Panc1 (cell line): ENCODE measurements around the gene CHCHD6. TPM values are rescaled to one million over a fixed set of nuclear protein-coding genes. Genes with fewer than 3 reads are reported as not detected.

Experiments used
- ATAC-seq: fragments of 200-7000 bp; cut with Tn5 transposase; 2 replicates; pipeline ENCODE4 v1.9.1; 2020; ENCODE audit warnings: mild to moderate bottlenecking, moderate library complexity
- BruUV-seq: library from RNA; stranded (reverse); fragments of 400-500 nt; replicated peaks from 2 replicates; lab custom pipeline; 2021; lab: Mats Ljungman, UMichigan
- CTCF ChIA-PET: fragments of 300-600 bp; sonication (Branson Sonifier 250); formaldehyde crosslinking; loops from one replicate; lab custom pipeline; 2022; ENCODE audit warnings: antibody characterized with exemption; lab: Charles Lee
- POLR2A ChIA-PET: fragments of 300-600 bp; sonication (Branson Sonifier 250); formaldehyde crosslinking; loops from one replicate; lab custom pipeline; 2022; ENCODE audit warnings: antibody characterized with exemption; lab: Charles Lee
- DNase-seq: peaks from one replicate; pipeline ENCODE4 v3.0.0-alpha.2; 2010; ENCODE audit warnings: low read depth, low spot score
- H3K27ac ChIP-seq: 2 replicates; pipeline ENCODE4 v1.5.1; 2011; ENCODE audit warnings: mild to moderate bottlenecking, low read length, inconsistent platforms
- H3K27me3 ChIP-seq: fragments of 200-500 bp; sonication (Bioruptor generic); 2 replicates; pipeline ENCODE4 v1.6.0; 2014; ENCODE audit warnings: low read length, inconsistent platforms; ENCODE audit not compliant: control insufficient read depth, insufficient read depth
- H3K36me3 ChIP-seq: fragments of 200-500 bp; sonication (Bioruptor generic); 2 replicates; pipeline ENCODE4 v1.5.1; 2014; ENCODE audit warnings: inconsistent platforms, mild to moderate bottlenecking, low read length, moderate library complexity; ENCODE audit not compliant: control insufficient read depth, insufficient read depth
- H3K4me1 ChIP-seq: 2 replicates; pipeline ENCODE4 v1.5.1; 2011; ENCODE audit warnings: inconsistent platforms, mild to moderate bottlenecking, low read length, moderate library complexity; ENCODE audit not compliant: control insufficient read depth, insufficient read depth
- H3K4me3 ChIP-seq, 2 experiments: 2 replicates each; pipeline ENCODE4 v1.5.1; 2011 to 2012; ENCODE audit warnings: low read depth in 2 of 2, low read length in 2 of 2, mild to moderate bottlenecking in 2 of 2, inconsistent platforms in 1 of 2, moderate library complexity in 1 of 2
- H3K9me3 ChIP-seq: fragments of 200-500 bp; sonication (Bioruptor generic); 2 replicates; pipeline ENCODE4 v1.5.1; 2014; ENCODE audit warnings: low read depth, mild to moderate bottlenecking, inconsistent platforms, low read length, moderate library complexity; ENCODE audit not compliant: control insufficient read depth, insufficient read depth
- CTCF ChIP-seq: fragments of 450-650 bp; IDR thresholded peaks from 2 replicates; pipeline ENCODE4 v1.5.1; 2017; ENCODE audit warnings: mild to moderate bottlenecking
- POLR2AphosphoS5 ChIP-seq: IDR thresholded peaks from 2 replicates; pipeline ENCODE4 v1.6.1; 2012; ENCODE audit warnings: mild to moderate bottlenecking, low read depth, low read length, moderate library complexity
- REST ChIP-seq, 2 experiments: IDR thresholded peaks; 2 replicates each; pipeline ENCODE4 v1.6.1; 2011 to 2012; ENCODE audit warnings: low read depth in 2 of 2, control low read depth in 1 of 2, low read length in 1 of 2, mild to moderate bottlenecking in 1 of 2, moderate library complexity in 1 of 2; ENCODE audit not compliant: insufficient read depth in 1 of 2
- SIN3A ChIP-seq: IDR thresholded peaks from 2 replicates; pipeline ENCODE4 v1.6.1; 2012; ENCODE audit warnings: low read depth, mild to moderate bottlenecking, low read length, moderate library complexity, borderline replicate concordance; ENCODE audit not compliant: insufficient read depth
- TCF7L2 ChIP-seq: IDR thresholded peaks from 2 replicates; pipeline ENCODE4 v1.6.1; 2011; ENCODE audit warnings: mild to moderate bottlenecking, low read depth, low read length, inconsistent platforms
- in situ Hi-C: cut with HindIII; loops from 2 replicates; pipeline ENCODE4 v1.10.0; 2016; ENCODE audit warnings: low sequenced_read_pairs, low pct_unique_long_range_greater_than_20kb
- intact Hi-C: fragments of 100-400 bp; cut with micrococcal nuclease; formaldehyde crosslinking; loops from one replicate; pipeline ENCODE4 v1.10.0; 2022; ENCODE audit not compliant: unreplicated experiment
- total RNA-seq: library from RNA; stranded (reverse); gene quantifications from one replicate; pipeline ENCODE4 v1.2.1, GENCODE V29; 2021; ENCODE audit not compliant: unreplicated experiment

Gene CHCHD6
- total RNA-seq, 1 experiment from 2014 or later: 31.5 TPM

- ATAC-seq: no peak
- H3K4me3 ChIP-seq: no peak overlapping the region
- no peaks in the 10 kb centered on the region for H3K9me3 ChIP-seq
- no peaks in the 10 kb centered on the region for H3K4me1 ChIP-seq
- ChIA-PET POLR2A (no interaction called here), CTCF (no interaction called here)
- in situ Hi-C loops (no loop called here), intact Hi-C loops (no loop called here)
- no peak for DNase-seq
- TF ChIP-seq SIN3A (no peak), REST (IDR thresholded peaks at IDR 0.05; ENCODE audit: insufficient read depth in 1 of 2, low read depth in 2 of 2, low read length in 1 of 2) (no peak), CTCF (no peak), POLR2AphosphoS5 (no peak), TCF7L2 (no peak)
- no peak overlapping the region for H3K27ac ChIP-seq
- no TSS peak for BruUV-seq
- no peaks in the 10 kb centered on the region for H3K36me3 ChIP-seq
- no peaks in the 10 kb centered on the region for H3K27me3 ChIP-seq
These were observed 183.6 kb downstream of the CHCHD6 start for GRCh38 chr3:126887686-126888085.

- in situ Hi-C loops: no loop called here
- no peaks in the 10 kb centered on the region for H3K27me3 ChIP-seq
- no peaks in the 10 kb centered on the region for H3K4me1 ChIP-seq
- H3K36me3 ChIP-seq: no peaks in the 10 kb centered on the region
- DNase-seq: no peak
- no TSS peak for BruUV-seq
- ATAC-seq: no peak
- ChIA-PET POLR2A (no interaction called here), CTCF (no interaction called here)
- H3K27ac ChIP-seq: no peak overlapping the region
- TF ChIP-seq REST (IDR thresholded peaks at IDR 0.05; ENCODE audit: insufficient read depth in 1 of 2, low read depth in 2 of 2, low read length in 1 of 2) (no peak), CTCF (no peak), SIN3A (no peak), POLR2AphosphoS5 (no peak), TCF7L2 (no peak)
- H3K9me3 ChIP-seq: no peaks in the 10 kb centered on the region
- intact Hi-C loops: no loop called here
- H3K4me3 ChIP-seq: no peak overlapping the region
These were observed 184.2 kb downstream of the CHCHD6 start for GRCh38 chr3:126888186-126888760.
